RWPE1 (cell line): Measurements from ENCODE around the gene NR6A1.

Experiments used
- CTCF ChIA-PET: fragments of 350-600 bp; sonication (Branson Sonifier 250); formaldehyde crosslinking; extraction: SDS; loops from one replicate; lab custom pipeline; 2021; lab: Yijun Ruan, JAX
- POLR2A ChIA-PET: fragments of 400-600 bp; formaldehyde crosslinking; extraction: SDS; loops from one replicate; lab custom pipeline; 2020; ENCODE audit warnings: antibody characterized with exemption; ENCODE audit not compliant: low non-redundant PET; lab: Yijun Ruan, JAX
- DNase-seq: peaks from one replicate; pipeline ENCODE4 v3.0.0; 2012; ENCODE audit warnings: low spot score
- H3K27ac ChIP-seq: fragments of 450-650 bp; 2 replicates; pipeline ENCODE4 v1.5.1; 2017
- CTCF ChIP-seq: fragments of 450-650 bp; conservative IDR thresholded peaks from 2 replicates; pipeline ENCODE4 v1.5.1; 2017; ENCODE audit warnings: low read depth, mild to moderate bottlenecking

The NR6A1 gene

GRCh38 chr9:124756011-124756410 lies 15.1 kb downstream of the NR6A1 start:
- H3K27ac ChIP-seq: no peak overlapping the region
- DNase-seq: no peak
- ChIA-PET CTCF (interaction anchor here (0.6 to 1.1 kb wide), 2 partner anchors 44 to 1839 kb away, joined by 3 to 4 read pairs; no protein-coding TSS in a partner anchor), POLR2A (no interaction called here)
- TF ChIP-seq CTCF: no peak

- no peak for TF ChIP-seq CTCF
- DNase-seq: no peak
- no peak overlapping the region for H3K27ac ChIP-seq
- ChIA-PET CTCF (interaction anchor here (0.9 kb wide), 1 partner anchor 12 kb away, joined by 4 read pairs; no protein-coding TSS in a partner anchor), POLR2A (no interaction called here)
Observed at GRCh38 chr9:124755061-124755460, 16.1 kb downstream of the NR6A1 start.

GRCh38 chr9:124754289-124754688 lies 16.8 kb downstream of the NR6A1 start:
- CTCF ChIA-PET: interaction anchor here (0.6 to 1.7 kb wide), 7 partner anchors 8 to 402 kb away, joined by 3 to 6 read pairs (median 4); no protein-coding TSS in a partner anchor
- TF ChIP-seq CTCF: peak; percentile 63
- peak; percentile 43 for DNase-seq
- no peak overlapping the region for H3K27ac ChIP-seq
- POLR2A ChIA-PET: no interaction called here

GRCh38 chr9:124752967-124753366 lies 18.1 kb downstream of the NR6A1 start:
- TF ChIP-seq CTCF: no peak
- peak; percentile 71 for DNase-seq
- H3K27ac ChIP-seq: no peak overlapping the region
- POLR2A ChIA-PET: no interaction called here
- CTCF ChIA-PET: interaction anchor here (0.6 to 1.7 kb wide), 3 partner anchors 11 to 489 kb away, joined by 3 to 4 read pairs (median 3); no protein-coding TSS in a partner anchor

GRCh38 chr9:124749781-124750180 lies 21.3 kb downstream of the NR6A1 start:
- POLR2A ChIA-PET: no interaction called here
- CTCF ChIA-PET: interaction anchor here (0.7 kb wide), 2 partner anchors 103 to 1861 kb away, joined by 3 to 4 read pairs; partner anchors contain the start of gene WDR38
- no peak for TF ChIP-seq CTCF

GRCh38 chr9:124749284-124749683 lies 21.8 kb downstream of the NR6A1 start:
- CTCF ChIA-PET: interaction anchor here (0.7 kb wide), 1 partner anchor 1861 kb away, joined by 3 read pairs; no protein-coding TSS in a partner anchor
- no peak for DNase-seq
- H3K27ac ChIP-seq: no peak overlapping the region
- POLR2A ChIA-PET: no interaction called here
- TF ChIP-seq CTCF: no peak

More at GRCh38 chr9:124749781-124750180, 21.3 kb downstream of the NR6A1 start:
- no peak for DNase-seq
- no peak overlapping the region for H3K27ac ChIP-seq
